Mesothelial cell of epicardium (in vitro differentiated cells): Measurements from ENCODE around the gene DNAJC6. TPM values are rescaled to one million over a fixed set of nuclear protein-coding genes. Genes with fewer than 3 reads are reported as not detected.

Source experiments
- DNase-seq, 2 experiments: peaks; one replicate each; pipeline ENCODE4 v3.0.0; 2021; ENCODE audit warnings: low spot score in 2 of 2; ENCODE audit not compliant: unreplicated experiment in 2 of 2
- H3K27ac Mint-ChIP-seq: 2 replicates; pipeline ENCODE4 v1.8.0; 2021; ENCODE audit warnings: mixed read lengths
- H3K27me3 Mint-ChIP-seq: 2 replicates; pipeline ENCODE4 v1.8.0; 2021; ENCODE audit warnings: low read depth, mixed read lengths
- H3K36me3 Mint-ChIP-seq: 2 replicates; pipeline ENCODE4 v1.8.0; 2021; ENCODE audit warnings: mixed read lengths
- H3K4me1 Mint-ChIP-seq: 2 replicates; pipeline ENCODE4 v1.8.0; 2021; ENCODE audit warnings: mixed read lengths
- H3K4me3 Mint-ChIP-seq: 2 replicates; pipeline ENCODE4 v1.8.0; 2021; ENCODE audit warnings: mild to moderate bottlenecking, moderate library complexity, mixed read lengths
- H3K9me3 Mint-ChIP-seq: 2 replicates; pipeline ENCODE4 v1.8.0; 2021; ENCODE audit warnings: mixed read lengths
- total RNA-seq: library from RNA; stranded (reverse); gene quantifications from 3 replicates; pipeline ENCODE4 v1.2.1, GENCODE V29; 2021
- TF ChIP-seq, protein P1 (sequence below): fragments of 200-600 bp; sonication (generic); IDR thresholded peaks from one replicate; pipeline ENCODE4 v1.5.0; 2021; ENCODE audit warnings: antibody characterized with exemption; ENCODE audit not compliant: unreplicated experiment

The DNAJC6 gene
- total RNA-seq, 1 donor from 2014 or later = 19.4 TPM

DNA sequence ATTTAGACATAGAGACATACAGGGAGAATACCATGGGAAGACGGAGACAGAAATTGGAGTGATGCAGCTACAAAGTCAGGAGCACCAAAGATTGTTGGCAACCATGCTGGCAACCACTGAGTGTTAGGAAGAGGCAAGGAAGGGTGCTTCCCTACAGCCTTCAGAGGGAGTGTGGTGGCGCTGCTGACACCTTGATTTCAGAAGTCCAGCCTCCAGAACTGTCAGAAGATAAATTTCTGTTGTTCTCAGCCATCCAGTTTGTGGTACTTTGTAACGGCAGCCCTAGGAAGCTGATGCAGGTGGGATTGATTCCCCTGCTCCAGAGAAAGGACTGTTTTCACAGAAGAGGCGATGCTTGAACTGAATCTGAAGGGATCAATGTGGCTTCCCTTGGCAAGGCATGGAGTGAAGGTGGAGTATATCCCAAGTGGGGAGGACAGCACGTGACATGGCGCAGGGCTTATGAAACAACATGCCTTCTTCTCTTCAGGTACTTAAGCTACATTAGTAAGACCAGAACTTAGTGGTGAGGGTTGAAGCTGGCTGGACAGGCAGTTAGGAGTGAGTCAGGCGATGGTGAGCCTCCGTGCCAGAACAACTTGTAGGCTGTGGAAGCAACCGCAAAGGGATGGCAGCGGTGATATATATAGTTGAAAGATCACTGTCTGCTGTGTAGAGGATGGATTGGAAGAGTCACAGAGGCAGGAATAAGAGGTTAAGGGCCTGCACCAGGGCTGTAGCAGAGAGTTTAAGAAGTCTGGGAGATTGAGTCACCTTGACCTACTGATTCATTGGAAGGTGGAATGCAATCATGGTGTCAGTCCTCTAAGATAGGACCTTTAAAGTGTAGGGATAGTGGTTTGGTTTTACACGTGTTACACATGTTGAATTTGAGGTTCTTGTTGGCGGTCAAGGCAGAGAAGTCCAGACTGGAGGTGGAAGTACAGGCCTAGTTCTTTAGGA, 113.2 kb downstream of the DNAJC6 start:
- H3K36me3 Mint-ChIP-seq = peaks cover 19% of the 10 kb centered on the region
- H3K4me3 Mint-ChIP-seq = no peak overlapping the region
- H3K9me3 Mint-ChIP-seq = no peaks in the 10 kb centered on the region
- H3K4me1 Mint-ChIP-seq = peaks cover 28% of the 10 kb centered on the region
- H3K27me3 Mint-ChIP-seq = no peaks in the 10 kb centered on the region
- TF ChIP-seq, protein P1, sequence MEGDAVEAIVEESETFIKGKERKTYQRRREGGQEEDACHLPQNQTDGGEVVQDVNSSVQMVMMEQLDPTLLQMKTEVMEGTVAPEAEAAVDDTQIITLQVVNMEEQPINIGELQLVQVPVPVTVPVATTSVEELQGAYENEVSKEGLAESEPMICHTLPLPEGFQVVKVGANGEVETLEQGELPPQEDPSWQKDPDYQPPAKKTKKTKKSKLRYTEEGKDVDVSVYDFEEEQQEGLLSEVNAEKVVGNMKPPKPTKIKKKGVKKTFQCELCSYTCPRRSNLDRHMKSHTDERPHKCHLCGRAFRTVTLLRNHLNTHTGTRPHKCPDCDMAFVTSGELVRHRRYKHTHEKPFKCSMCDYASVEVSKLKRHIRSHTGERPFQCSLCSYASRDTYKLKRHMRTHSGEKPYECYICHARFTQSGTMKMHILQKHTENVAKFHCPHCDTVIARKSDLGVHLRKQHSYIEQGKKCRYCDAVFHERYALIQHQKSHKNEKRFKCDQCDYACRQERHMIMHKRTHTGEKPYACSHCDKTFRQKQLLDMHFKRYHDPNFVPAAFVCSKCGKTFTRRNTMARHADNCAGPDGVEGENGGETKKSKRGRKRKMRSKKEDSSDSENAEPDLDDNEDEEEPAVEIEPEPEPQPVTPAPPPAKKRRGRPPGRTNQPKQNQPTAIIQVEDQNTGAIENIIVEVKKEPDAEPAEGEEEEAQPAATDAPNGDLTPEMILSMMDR = no peak
- DNase-seq = no peak
- no peak overlapping the region for H3K27ac Mint-ChIP-seq

DNA sequence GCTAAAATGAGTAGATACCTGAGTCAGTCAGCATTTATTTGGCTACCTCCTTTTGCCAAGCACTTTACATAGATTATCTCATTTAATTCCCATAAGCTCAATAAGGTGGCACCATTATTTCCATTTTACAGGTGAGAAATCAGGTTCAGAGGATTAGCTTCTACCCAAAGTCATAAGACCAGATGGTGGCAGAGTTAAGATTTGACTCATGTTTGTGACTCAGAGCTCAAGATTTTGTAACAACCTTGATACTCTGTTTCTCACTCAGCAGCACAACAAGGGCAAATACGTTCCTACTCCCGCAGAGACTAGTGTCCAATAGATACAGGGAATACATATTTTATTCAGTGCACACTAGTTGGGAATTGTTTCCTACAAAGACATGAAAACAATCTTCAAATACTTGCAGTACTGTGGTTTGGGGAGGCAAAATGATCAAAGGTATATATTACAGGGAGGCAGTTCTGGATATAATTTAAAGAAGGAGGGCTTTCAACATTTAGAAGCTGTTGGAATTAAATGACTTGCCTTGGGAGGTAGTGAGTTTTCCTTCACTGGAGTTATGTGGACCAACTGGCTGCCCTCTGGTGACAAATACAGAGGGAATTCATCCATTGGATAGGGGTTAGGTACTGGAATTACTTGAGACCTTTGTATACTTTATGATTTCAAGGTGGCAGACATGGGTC, 114.7 kb downstream of the DNAJC6 start:
- no peaks in the 10 kb centered on the region for H3K27me3 Mint-ChIP-seq
- no peak for DNase-seq

DNA sequence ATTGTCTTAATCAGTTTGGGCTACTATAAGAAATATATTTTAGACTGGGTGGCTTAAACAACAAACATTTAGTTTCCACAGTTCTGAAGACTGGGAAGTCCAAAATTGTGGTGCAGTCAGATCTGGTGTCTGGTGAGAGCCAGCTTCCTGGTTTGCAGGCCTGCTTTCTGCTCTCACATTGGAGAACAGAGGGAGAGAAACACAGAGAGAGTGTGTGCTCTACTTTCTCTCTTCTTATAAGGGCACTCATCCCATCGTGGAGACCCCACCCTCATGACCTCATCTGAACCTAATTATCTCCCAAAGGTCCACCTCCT, 115.2 kb downstream of the DNAJC6 start:
- H3K4me1 Mint-ChIP-seq = peaks cover 9% of the 10 kb centered on the region
- no peak for DNase-seq
- TF ChIP-seq, protein P1 = no peak
- H3K36me3 Mint-ChIP-seq = peaks cover 25% of the 10 kb centered on the region
- H3K27ac Mint-ChIP-seq = no peak overlapping the region
- no peaks in the 10 kb centered on the region for H3K27me3 Mint-ChIP-seq
- no peaks in the 10 kb centered on the region for H3K9me3 Mint-ChIP-seq
- H3K4me3 Mint-ChIP-seq = no peak overlapping the region

More for the DNA sequence above, 114.7 kb downstream of the DNAJC6 start:
- Mint-ChIP-seq H3K4me1 (peaks cover 13% of the 10 kb centered on the region), H3K4me3 (no peak overlapping the region), H3K9me3 (no peaks in the 10 kb centered on the region), H3K27ac (no peak overlapping the region), H3K36me3 (peaks cover 23% of the 10 kb centered on the region)
- TF ChIP-seq, protein P1 = no peak

DNA sequence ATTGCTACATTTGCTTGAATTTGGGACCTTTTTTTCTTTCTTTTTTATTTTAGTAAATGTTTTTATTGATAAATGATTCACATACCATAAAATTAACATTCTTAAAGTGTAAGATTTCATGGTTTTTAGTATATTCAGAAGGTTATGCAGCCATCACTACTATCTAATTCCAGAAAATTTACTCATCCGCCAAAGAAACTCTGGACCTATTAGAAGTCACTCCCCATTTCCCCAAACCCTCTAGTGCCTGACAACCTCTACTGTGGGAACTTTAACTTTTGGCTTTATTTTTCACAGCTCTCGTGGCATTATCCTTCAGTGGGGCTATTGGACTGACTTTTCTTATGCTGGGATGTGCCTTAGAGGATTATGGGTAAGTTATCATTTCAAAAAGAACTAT, 115.7 kb downstream of the DNAJC6 start:
- TF ChIP-seq, protein P1 = no peak
- no peak overlapping the region for H3K27ac Mint-ChIP-seq
- no peaks in the 10 kb centered on the region for H3K27me3 Mint-ChIP-seq
- no peak overlapping the region for H3K4me3 Mint-ChIP-seq
- peaks cover 27% of the 10 kb centered on the region for H3K36me3 Mint-ChIP-seq
- H3K9me3 Mint-ChIP-seq = no peaks in the 10 kb centered on the region
- peaks cover 6% of the 10 kb centered on the region for H3K4me1 Mint-ChIP-seq
- DNase-seq = no peak

DNA sequence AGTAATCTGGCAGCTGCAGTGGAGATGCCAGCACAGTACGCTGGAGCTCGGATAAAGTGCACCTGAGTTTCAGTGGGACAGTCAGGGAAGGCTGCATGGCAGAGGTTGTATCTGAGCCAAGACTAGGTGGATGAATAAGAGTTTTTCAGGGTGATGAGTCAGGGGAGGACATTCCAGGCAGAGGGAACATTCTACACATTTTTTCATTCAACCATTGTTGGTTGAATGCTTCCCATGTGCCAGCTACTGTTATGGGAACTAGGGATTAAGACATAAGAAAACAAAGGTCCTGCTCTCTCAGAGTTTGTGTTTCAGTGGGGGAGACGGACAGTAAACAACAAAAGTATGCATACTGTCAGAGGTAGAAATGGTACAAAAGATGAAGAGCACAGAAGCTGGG, 116.4 kb downstream of the DNAJC6 start:
- peaks cover 6% of the 10 kb centered on the region for H3K4me1 Mint-ChIP-seq
- no peak for DNase-seq

More for the DNA sequence above, 116.4 kb downstream of the DNAJC6 start:
- Mint-ChIP-seq H3K27ac (no peak overlapping the region), H3K9me3 (no peaks in the 10 kb centered on the region), H3K27me3 (no peaks in the 10 kb centered on the region), H3K4me3 (no peak overlapping the region), H3K36me3 (peaks cover 28% of the 10 kb centered on the region)
- TF ChIP-seq, protein P1 = no peak
